ENCODE data around the gene SLC22A5. TPM values are rescaled to one million over a fixed set of nuclear protein-coding genes. Genes with fewer than 3 reads are reported as not detected.

SLC22A5 gene
- total RNA-seq, 2 experiments from 2014 or later: 0.36 to 0.88 TPM

DNA sequence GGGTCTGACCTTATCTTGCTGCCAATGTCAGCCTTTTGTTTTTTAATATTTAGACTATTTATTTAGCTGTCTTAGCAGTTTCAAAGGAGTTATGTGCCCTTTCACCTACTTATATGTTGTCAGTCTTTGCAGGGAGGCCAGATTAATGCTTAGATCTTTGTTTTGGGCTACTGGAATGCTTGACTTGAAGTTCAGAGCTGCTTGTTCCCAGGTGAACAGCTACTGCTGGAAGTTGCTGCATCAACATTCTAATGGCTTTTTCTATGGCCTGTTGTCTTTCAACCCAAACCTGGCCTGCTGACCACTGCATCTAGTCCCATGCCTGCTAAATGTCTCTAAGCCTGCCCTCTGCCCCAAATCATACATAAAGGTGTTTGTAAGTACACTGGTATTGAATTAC lies 3.0 kb downstream of the SLC22A5 start:
- no peak for DNase-seq (ENCODE audit: low spot score)
- no peaks in the 10 kb centered on the region for H3K9me3 ChIP-seq (ENCODE audit: low read length)
- H3K4me2 ChIP-seq (ENCODE audit: low read length): no peak overlapping the region
- H3K4me1 ChIP-seq (ENCODE audit: insufficient read depth, low read length, poor library complexity, severe bottlenecking): no peaks in the 10 kb centered on the region
- H3K36me3 ChIP-seq (ENCODE audit: insufficient read depth, low read length): no peaks in the 10 kb centered on the region
- no peaks in the 10 kb centered on the region for H3K9me2 ChIP-seq (ENCODE audit: insufficient read depth, low read length)
- no peak overlapping the region for H3K4me3 ChIP-seq (ENCODE audit: low read depth, low read length, poor library complexity, severe bottlenecking)
- intact Hi-C loops (cut with micrococcal nuclease; ENCODE audit: unreplicated experiment): no loop called here
- H3K27ac ChIP-seq (ENCODE audit: low read depth, low read length, poor library complexity, severe bottlenecking): no peak overlapping the region
- no peaks in the 10 kb centered on the region for H3K79me2 ChIP-seq (ENCODE audit: insufficient read depth, low read depth, low read length)
- no peak overlapping the region for H2AFZ ChIP-seq (ENCODE audit: low read length)
- BruUV-seq (replicated peaks): no TSS peak
- TF ChIP-seq EZH2phosphoT487 (IDR thresholded peaks at IDR 0.05; ENCODE audit: borderline replicate concordance, low read depth, low read length) (no peak), CTCF (conservative IDR thresholded peaks at IDR 0.05; ENCODE audit: low read length) (no peak)
- CTCF ChIA-PET (ENCODE audit: unreplicated experiment): no interaction called here
- POLR2A ChIA-PET: interaction anchor here (1.5 kb wide), 1 partner anchor 14 kb away, joined by 4 read pairs; no protein-coding TSS in a partner anchor
- H4K20me1 ChIP-seq (ENCODE audit: insufficient read depth, low read length): no peaks in the 10 kb centered on the region

GRCh38 chr5:132375957-132376356 lies 6.4 kb downstream of the SLC22A5 start:
- intact Hi-C loops (cut with micrococcal nuclease; ENCODE audit: unreplicated experiment): no loop called here
- no TSS peak for BruUV-seq (replicated peaks)

More at GRCh38 chr5:132375957-132376356, 6.4 kb downstream of the SLC22A5 start:
- TF ChIP-seq EZH2phosphoT487 (IDR thresholded peaks at IDR 0.05; ENCODE audit: borderline replicate concordance, low read depth, low read length) (no peak), CTCF (conservative IDR thresholded peaks at IDR 0.05; ENCODE audit: low read length) (no peak)
- no peaks in the 10 kb centered on the region for H3K9me2 ChIP-seq (ENCODE audit: insufficient read depth, low read length)
- no peaks in the 10 kb centered on the region for H3K4me1 ChIP-seq (ENCODE audit: insufficient read depth, low read length, poor library complexity, severe bottlenecking)
- no peak for DNase-seq (ENCODE audit: low spot score)
- H3K9me3 ChIP-seq (ENCODE audit: low read length): no peaks in the 10 kb centered on the region
- CTCF ChIA-PET (ENCODE audit: unreplicated experiment): no interaction called here
- POLR2A ChIA-PET: interaction anchor here (0.5 to 0.6 kb wide), 2 partner anchors 484 to 615 kb away, joined by 3 to 4 read pairs; no protein-coding TSS in a partner anchor
- no peak overlapping the region for H3K27ac ChIP-seq (ENCODE audit: low read depth, low read length, poor library complexity, severe bottlenecking)
- H4K20me1 ChIP-seq (ENCODE audit: insufficient read depth, low read length): no peaks in the 10 kb centered on the region
- H3K4me3 ChIP-seq (ENCODE audit: low read depth, low read length, poor library complexity, severe bottlenecking): no peak overlapping the region
- H3K36me3 ChIP-seq (ENCODE audit: insufficient read depth, low read length): no peaks in the 10 kb centered on the region
- H2AFZ ChIP-seq (ENCODE audit: low read length): no peak overlapping the region
- no peaks in the 10 kb centered on the region for H3K79me2 ChIP-seq (ENCODE audit: insufficient read depth, low read depth, low read length)
- H3K4me2 ChIP-seq (ENCODE audit: low read length): no peak overlapping the region

Measured in OCI-LY7 (cell line).